GM12872 (cell line): Measurements from ENCODE around the gene REEP6.

ENCODE experiments used
- CTCF ChIP-seq: IDR thresholded peaks from 3 replicates; pipeline ENCODE4 v1.5.1; 2011; ENCODE audit warnings: low read depth, mild to moderate bottlenecking, low read length, moderate library complexity; ENCODE audit not compliant: insufficient read depth

The REEP6 gene

GRCh38 chr19:1518471-1518870 lies 27.5 kb downstream of the REEP6 start:
- TF ChIP-seq CTCF = no peak

GRCh38 chr19:1520203-1520780 lies 29.3 kb downstream of the REEP6 start:
- TF ChIP-seq CTCF = no peak

- TF ChIP-seq CTCF = no peak
Observed at GRCh38 chr19:1521636-1522035, 30.7 kb downstream of the REEP6 start.

GRCh38 chr19:1522061-1522460 lies 31.1 kb downstream of the REEP6 start:
- no peak for TF ChIP-seq CTCF

GRCh38 chr19:1522838-1523237 lies 31.9 kb downstream of the REEP6 start:
- TF ChIP-seq CTCF = no peak

GRCh38 chr19:1523412-1524286 lies 32.7 kb downstream of the REEP6 start, which contains the start of gene PLK5:
PLK5 (plus strand) TSS chr19:1524077; CDS start chr19:1526997, 2,920 bp downstream.
- TF ChIP-seq CTCF = no peak

- TF ChIP-seq CTCF = no peak
Observed at GRCh38 chr19:1524287-1524971, 33.4 kb downstream of the REEP6 start.
